Fibroblast of the aortic adventitia (primary cell): ENCODE measurements around the gene DSTYK. TPM values are rescaled to one million over a fixed set of nuclear protein-coding genes. Genes with fewer than 3 reads are reported as not detected.

ENCODE experiments used
- DNase-seq: peaks from one replicate; pipeline ENCODE4 v3.0.0-alpha.2; 2010; ENCODE audit warnings: low read depth
- H3K4me3 ChIP-seq: 2 replicates; pipeline ENCODE4 v1.5.1; 2011; ENCODE audit warnings: low read depth, mild to moderate bottlenecking, control low read depth, low read length, moderate library complexity
- CTCF ChIP-seq: IDR thresholded peaks from 2 replicates; pipeline ENCODE4 v1.5.1; 2011; ENCODE audit warnings: mild to moderate bottlenecking, low read length, control low read depth, inconsistent platforms; ENCODE audit not compliant: insufficient read depth
- total RNA-seq: library from RNA; depleted of rRNA; stranded (reverse); fragments of >200 nt; gene quantifications from 2 replicates; pipeline ENCODE4 v1.2.3, GENCODE V29; 2012; ENCODE audit warnings: low replicate concordance

The DSTYK gene
- total RNA-seq, 1 donor, result 16.1 TPM

- no peak for TF ChIP-seq CTCF
- H3K4me3 ChIP-seq, result no peak overlapping the region
- no peak for DNase-seq
Measured at GRCh38 chr1:205133287-205133686, 78.2 kb downstream of the DSTYK start.

GRCh38 chr1:205129447-205130029 is 82.0 kb downstream of the DSTYK start:
- H3K4me3 ChIP-seq, result no peak overlapping the region
- DNase-seq, result no peak
- no peak for TF ChIP-seq CTCF

DNA sequence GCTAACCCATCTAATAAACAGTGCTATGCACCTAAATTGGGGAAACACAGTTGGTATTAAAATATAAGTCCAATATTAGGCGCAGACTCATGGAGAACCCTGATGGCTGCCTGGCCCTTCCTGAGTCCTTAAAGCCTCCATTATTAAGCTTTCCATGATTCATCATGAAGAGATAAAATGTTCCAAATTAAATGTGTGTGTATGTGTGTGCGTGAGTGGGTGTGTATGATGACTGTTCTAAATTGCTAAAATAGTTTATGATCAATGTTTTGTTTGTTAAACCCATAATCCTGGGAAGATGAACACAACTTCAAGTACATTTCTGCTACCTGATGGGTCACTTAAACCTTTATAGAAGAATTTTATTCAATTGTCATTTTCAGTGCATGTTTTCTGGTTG is 83.5 kb downstream of the DSTYK start:
- H3K4me3 ChIP-seq, result no peak overlapping the region
- no peak for DNase-seq
- no peak for TF ChIP-seq CTCF

GRCh38 chr1:205127646-205128045 is 83.9 kb downstream of the DSTYK start:
- no peak overlapping the region for H3K4me3 ChIP-seq
- DNase-seq, result no peak
- TF ChIP-seq CTCF, result no peak

- DNase-seq, result no peak
- TF ChIP-seq CTCF, result no peak
- H3K4me3 ChIP-seq, result no peak overlapping the region
Measured at GRCh38 chr1:205124726-205125125, 86.8 kb downstream of the DSTYK start.

- TF ChIP-seq CTCF, result no peak
- peak overlapping the region; percentile 98 for H3K4me3 ChIP-seq
- no peak for DNase-seq
Measured at GRCh38 chr1:205122489-205122882, 89.0 kb downstream of the DSTYK start.

DNA sequence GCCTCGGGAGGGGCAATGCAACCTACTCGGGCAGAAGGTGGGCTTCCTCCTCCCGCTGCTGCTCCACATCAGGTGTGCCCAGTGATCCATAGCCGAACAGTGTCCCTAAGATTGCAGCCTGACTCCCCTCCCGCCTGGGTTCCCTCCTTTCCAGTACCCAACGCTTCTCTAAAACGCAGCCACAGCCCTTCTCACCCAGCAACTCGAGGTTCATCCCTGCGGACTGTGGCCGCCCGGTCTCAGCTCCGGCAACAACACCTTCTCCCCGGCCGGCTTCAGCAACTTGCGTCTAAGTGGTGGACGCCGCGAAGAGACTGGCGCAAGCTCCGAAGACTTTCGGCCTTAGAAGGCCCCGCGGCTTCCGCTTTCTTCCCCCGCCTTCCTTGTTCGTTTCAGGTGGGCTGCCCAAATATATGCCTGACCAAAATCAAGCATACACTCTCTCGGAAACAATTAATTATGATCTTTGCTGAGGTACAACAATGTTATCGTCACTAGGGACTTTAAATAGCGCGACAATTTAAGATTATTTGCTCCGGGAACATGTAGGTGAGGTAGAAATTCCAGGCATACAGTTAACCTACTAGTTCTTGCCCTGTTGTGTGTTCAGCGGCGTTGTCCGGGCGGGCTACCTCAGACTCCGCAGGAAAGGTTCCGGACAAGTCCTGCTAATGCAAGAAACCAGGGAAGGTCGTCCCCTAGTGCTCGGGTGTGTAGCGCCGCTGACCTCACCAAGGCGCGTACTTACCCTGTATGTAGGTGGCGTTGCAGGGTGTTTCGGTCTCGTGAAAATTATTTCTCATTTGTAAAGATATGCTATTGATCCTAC is 89.6 kb downstream of the DSTYK start, which contains the start of gene RBBP5:
TSS of gene RBBP5 (minus strand) at position 319 of the 829 bp plus-strand sequence. CDS start at position 214, 105 bp downstream.
- peak; percentile 84 for TF ChIP-seq CTCF
- H3K4me3 ChIP-seq, result peak within 1 kb of the TSS; percentile 98
- peak; percentile 99 for DNase-seq
